ENCODE data around the gene KLHL36.

Gene KLHL36

GRCh38 chr16:84654998-84655397 is 6.7 kb downstream of the KLHL36 start:
- no peak for DNase-seq (ENCODE audit: low read depth)
- TF ChIP-seq, protein P1, sequence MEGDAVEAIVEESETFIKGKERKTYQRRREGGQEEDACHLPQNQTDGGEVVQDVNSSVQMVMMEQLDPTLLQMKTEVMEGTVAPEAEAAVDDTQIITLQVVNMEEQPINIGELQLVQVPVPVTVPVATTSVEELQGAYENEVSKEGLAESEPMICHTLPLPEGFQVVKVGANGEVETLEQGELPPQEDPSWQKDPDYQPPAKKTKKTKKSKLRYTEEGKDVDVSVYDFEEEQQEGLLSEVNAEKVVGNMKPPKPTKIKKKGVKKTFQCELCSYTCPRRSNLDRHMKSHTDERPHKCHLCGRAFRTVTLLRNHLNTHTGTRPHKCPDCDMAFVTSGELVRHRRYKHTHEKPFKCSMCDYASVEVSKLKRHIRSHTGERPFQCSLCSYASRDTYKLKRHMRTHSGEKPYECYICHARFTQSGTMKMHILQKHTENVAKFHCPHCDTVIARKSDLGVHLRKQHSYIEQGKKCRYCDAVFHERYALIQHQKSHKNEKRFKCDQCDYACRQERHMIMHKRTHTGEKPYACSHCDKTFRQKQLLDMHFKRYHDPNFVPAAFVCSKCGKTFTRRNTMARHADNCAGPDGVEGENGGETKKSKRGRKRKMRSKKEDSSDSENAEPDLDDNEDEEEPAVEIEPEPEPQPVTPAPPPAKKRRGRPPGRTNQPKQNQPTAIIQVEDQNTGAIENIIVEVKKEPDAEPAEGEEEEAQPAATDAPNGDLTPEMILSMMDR (conservative IDR thresholded peaks at IDR 0.05; ENCODE audit: low read depth, low read length), result no peak
- no peak overlapping the region for H3K4me3 ChIP-seq (ENCODE audit: low read depth, low read length)

DNA sequence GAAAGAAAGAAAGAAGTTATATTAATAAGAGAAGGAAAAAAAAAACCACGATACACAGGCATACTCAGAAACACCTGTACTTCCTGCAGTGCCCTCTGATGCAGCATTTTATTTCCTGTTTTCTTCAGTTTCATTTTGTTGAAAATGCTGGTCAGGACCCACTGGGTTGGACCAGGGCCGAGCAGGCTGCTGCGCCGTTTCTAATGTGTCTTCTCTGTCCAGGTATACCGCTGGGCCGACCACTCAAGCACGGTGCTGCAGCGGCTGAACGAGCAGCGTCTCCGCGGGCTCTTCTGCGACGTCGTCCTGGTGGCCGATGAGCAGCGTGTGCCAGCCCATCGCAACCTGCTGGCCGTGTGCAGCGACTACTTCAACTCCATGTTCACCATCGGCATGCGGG is 8.3 kb downstream of the KLHL36 start:
- TF ChIP-seq, protein P1 (conservative IDR thresholded peaks at IDR 0.05; ENCODE audit: low read depth, low read length), result no peak
- H3K4me3 ChIP-seq (ENCODE audit: low read depth, low read length), result no peak overlapping the region
- no peak for DNase-seq (ENCODE audit: low read depth)

DNA sequence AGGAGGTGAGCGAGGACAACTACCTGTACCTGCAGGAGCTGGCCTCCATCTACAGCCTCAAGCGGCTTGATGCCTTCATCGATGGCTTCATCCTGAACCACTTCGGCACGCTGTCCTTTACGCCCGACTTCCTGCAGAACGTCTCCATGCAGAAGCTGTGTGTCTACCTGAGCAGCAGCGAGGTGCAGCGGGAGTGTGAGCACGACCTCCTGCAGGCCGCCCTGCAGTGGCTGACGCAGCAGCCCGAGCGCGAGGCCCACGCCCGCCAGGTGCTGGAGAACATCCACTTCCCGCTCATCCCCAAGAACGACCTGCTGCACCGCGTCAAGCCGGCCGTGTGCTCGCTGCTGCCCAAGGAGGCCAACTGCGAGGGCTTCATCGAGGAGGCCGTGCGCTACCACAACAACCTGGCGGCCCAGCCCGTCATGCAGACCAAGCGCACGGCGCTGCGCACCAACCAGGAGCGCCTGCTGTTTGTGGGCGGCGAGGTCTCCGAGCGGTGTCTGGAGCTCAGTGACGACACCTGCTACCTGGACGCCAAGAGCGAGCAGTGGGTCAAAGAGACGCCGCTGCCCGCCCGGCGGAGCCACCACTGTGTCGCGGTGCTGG is 9.0 kb downstream of the KLHL36 start:
- H3K4me3 ChIP-seq (ENCODE audit: low read depth, low read length), result no peak overlapping the region
- DNase-seq (ENCODE audit: low read depth), result no peak
- TF ChIP-seq, protein P1 (conservative IDR thresholded peaks at IDR 0.05; ENCODE audit: low read depth, low read length), result no peak

GRCh38 chr16:84658690-84659089 is 10.4 kb downstream of the KLHL36 start:
- no peak overlapping the region for H3K4me3 ChIP-seq (ENCODE audit: low read depth, low read length)
- TF ChIP-seq, protein P1 (conservative IDR thresholded peaks at IDR 0.05; ENCODE audit: low read depth, low read length), result no peak

GRCh38 chr16:84659656-84660300 is 11.5 kb downstream of the KLHL36 start:
- H3K4me3 ChIP-seq (ENCODE audit: low read depth, low read length), result no peak overlapping the region
- TF ChIP-seq, protein P1 (conservative IDR thresholded peaks at IDR 0.05; ENCODE audit: low read depth, low read length), result no peak

More at GRCh38 chr16:84658690-84659089, 10.4 kb downstream of the KLHL36 start:
- DNase-seq (ENCODE audit: low read depth), result no peak

GRCh38 chr16:84660973-84661372 is 12.7 kb downstream of the KLHL36 start:
- no peak overlapping the region for H3K4me3 ChIP-seq (ENCODE audit: low read depth, low read length)
- no peak for DNase-seq (ENCODE audit: low read depth)
- TF ChIP-seq, protein P1 (conservative IDR thresholded peaks at IDR 0.05; ENCODE audit: low read depth, low read length), result no peak

More at GRCh38 chr16:84659656-84660300, 11.5 kb downstream of the KLHL36 start:
- DNase-seq (ENCODE audit: low read depth), result no peak

Measured in choroid plexus epithelial cell (primary cell).